K562 (cell line): ENCODE data around the gene LMTK2. TPM values are rescaled to one million over a fixed set of nuclear protein-coding genes. Genes with fewer than 3 reads are reported as not detected.

Experiments
- ATAC-seq: fragments of 200-7000 bp; cut with Tn5 transposase; 3 replicates; pipeline ENCODE4 v1.9.1; 2020; ENCODE audit warnings: moderate library complexity
- BruUV-seq: library from RNA; stranded (reverse); fragments of 400-500 nt; replicated peaks from 2 replicates; lab custom pipeline; 2021; lab: Mats Ljungman, UMichigan
- CTCF ChIA-PET: fragments of 300-600 bp; formaldehyde crosslinking; extraction: SDS; loops from one replicate; lab custom pipeline; 2021; ENCODE audit warnings: low intra/inter-chr PET ratio; lab: Yijun Ruan, JAX
- POLR2A ChIA-PET: fragments of 300-600, 350-650 bp; sonication (Branson Sonifier 250); formaldehyde crosslinking; extraction: SDS; loops from one replicate; lab custom pipeline; 2021; ENCODE audit warnings: antibody characterized with exemption, inconsistent platforms; lab: Yijun Ruan, JAX
- DNase-seq, 4 experiments: peaks; one replicate each; pipeline versions ENCODE4 v3.0.0 to v3.0.0-alpha.2; 2011 to 2018; ENCODE audit warnings: low spot score in 3 of 4, mixed read lengths in 3 of 4; ENCODE audit errors: extremely low read depth in 1 of 4
- FAIRE-seq: peaks from 2 replicates; lab custom pipeline; 2011; peaks lifted over from hg19 to GRCh38; lab: Jason Lieb, UNC
- H2AFZ ChIP-seq: 2 replicates; pipeline ENCODE4 v1.6.0; 2011; ENCODE audit warnings: low read depth, low read length, control low read depth, inconsistent platforms
- H3K27ac ChIP-seq: fragments of 200-600 bp; 3 replicates; pipeline ENCODE4 v1.8.0; 2011; ENCODE audit warnings: low read depth, mild to moderate bottlenecking, control low read depth, inconsistent platforms, low read length, moderate library complexity, mixed read lengths; ENCODE audit errors: extremely low read depth
- H3K27me3 ChIP-seq, 2 experiments: fragments of 300-600 bp in 1 of 2; 2 replicates in 1 of 2; 3 replicates in 1 of 2; pipeline versions ENCODE4 v1.6.0 to v1.8.0; 2011; ENCODE audit warnings: inconsistent platforms in 2 of 2, low read length in 2 of 2, mild to moderate bottlenecking in 1 of 2, mixed read lengths in 1 of 2, moderate library complexity in 1 of 2; ENCODE audit not compliant: control insufficient read depth in 2 of 2, insufficient read depth in 2 of 2
- H3K36me3 ChIP-seq: fragments of 300-600 bp; 3 replicates; pipeline ENCODE4 v1.8.0; 2011; ENCODE audit warnings: mild to moderate bottlenecking, low read length, inconsistent platforms; ENCODE audit not compliant: control insufficient read depth, insufficient read depth
- H3K4me1 ChIP-seq, 2 experiments: fragments of 200-600 bp in 1 of 2; replicated peaks in 1 of 2; 2 replicates in 1 of 2; 3 replicates in 1 of 2; pipeline versions ENCODE4 v1.5.1 to v1.8.0; 2011; ENCODE audit warnings: inconsistent platforms in 2 of 2, low read length in 2 of 2, mild to moderate bottlenecking in 1 of 2, mixed read lengths in 1 of 2, moderate library complexity in 1 of 2; ENCODE audit not compliant: control insufficient read depth in 2 of 2, insufficient read depth in 2 of 2
- H3K4me2 ChIP-seq: 2 replicates; pipeline ENCODE4 v1.6.1; 2011; ENCODE audit warnings: low read length, control low read depth, inconsistent platforms, mixed read lengths; ENCODE audit not compliant: insufficient read depth
- H3K4me3 ChIP-seq: fragments of 200-600 bp; sonication (generic), shearing (Covaris generic); 2 replicates; pipeline ENCODE4 v1.5.1; 2016; ENCODE audit warnings: control low read depth, inconsistent platforms
- H3K79me2 ChIP-seq: fragments of 200-600 bp; 3 replicates; pipeline ENCODE4 v1.8.0; 2011; ENCODE audit warnings: low read length, inconsistent platforms; ENCODE audit not compliant: control insufficient read depth, insufficient read depth
- H3K9ac ChIP-seq, 2 experiments: 2 replicates each; pipeline versions ENCODE4 v1.6.0 to v1.6.1; 2011; ENCODE audit warnings: low read depth in 2 of 2, low read length in 2 of 2, control low read depth in 1 of 2, inconsistent platforms in 1 of 2, mild to moderate bottlenecking in 1 of 2, mixed read lengths in 1 of 2; ENCODE audit not compliant: insufficient read depth in 1 of 2
- H3K9me1 ChIP-seq: one replicate; pipeline ENCODE4 v1.6.0; 2011; ENCODE audit warnings: inconsistent platforms, mild to moderate bottlenecking, low read length, moderate library complexity; ENCODE audit not compliant: control insufficient read depth, insufficient read depth
- H3K9me3 ChIP-seq: replicated peaks from 2 replicates; pipeline ENCODE4 v1.5.1; 2011; ENCODE audit warnings: low read depth, low read length, inconsistent platforms; ENCODE audit not compliant: control insufficient read depth, insufficient read depth
- H4K20me1 ChIP-seq: replicated peaks from 2 replicates; pipeline ENCODE4 v1.6.1; 2011; ENCODE audit warnings: low read length, inconsistent platforms, mixed read lengths; ENCODE audit not compliant: control insufficient read depth, insufficient read depth
- CREB1 ChIP-seq, 2 experiments: sonication (generic) in 1 of 2; formaldehyde crosslinking in 1 of 2; IDR thresholded peaks; 2 replicates each; pipeline versions ENCODE4 v1.6.1 to v1.8.0; 2012 to 2022; ENCODE audit warnings: inconsistent platforms in 1 of 2, mild to moderate bottlenecking in 1 of 2, missing genetic modification reagents in 1 of 2, moderate library complexity in 1 of 2
- KLF6 ChIP-seq: fragments of 250-450 bp; sonication (Bioruptor Pico); IDR thresholded peaks from 2 replicates; pipeline ENCODE4 v1.4.0; 2020; ENCODE audit warnings: mild to moderate bottlenecking, moderate library complexity, borderline replicate concordance
- POU5F1 ChIP-seq: fragments of 150-350 bp; IDR thresholded peaks from 2 replicates; pipeline ENCODE4 v1.6.1; 2014; ENCODE audit warnings: borderline replicate concordance, low read length, low read depth, mild to moderate bottlenecking; ENCODE audit not compliant: partially characterized antibody
- RNF2 ChIP-seq: sonication (generic); IDR thresholded peaks from 2 replicates; pipeline ENCODE4 v1.6.1; 2016
- TFAM ChIP-seq: fragments of 250-450 bp; sonication (Bioruptor Pico); conservative IDR thresholded peaks from 2 replicates; pipeline ENCODE4 v1.5.0; 2021; ENCODE audit warnings: mild to moderate bottlenecking, moderate library complexity
- TGIF2 ChIP-seq: sonication (generic); formaldehyde crosslinking; IDR thresholded peaks from 2 replicates; pipeline ENCODE4 v1.8.1; 2022; ENCODE audit warnings: mild to moderate bottlenecking, missing genetic modification reagents, moderate library complexity
- ZFP1 ChIP-seq: fragments of 450-650 bp; formaldehyde crosslinking; IDR thresholded peaks from 2 replicates; pipeline ENCODE4 v1.4.0; 2020; ENCODE audit warnings: mild to moderate bottlenecking, mixed read lengths
- ZNF324 ChIP-seq: fragments of 250-450 bp; sonication (Bioruptor Pico); IDR thresholded peaks from 2 replicates; pipeline ENCODE4 v1.4.0; 2020; ENCODE audit warnings: mild to moderate bottlenecking
- ZNF445 ChIP-seq: fragments of 250-450 bp; sonication (Bioruptor Pico); IDR thresholded peaks from 2 replicates; pipeline ENCODE4 v1.4.0; 2020; ENCODE audit warnings: low read depth, mild to moderate bottlenecking, moderate library complexity
- ZNF79 ChIP-seq: fragments of 250-450 bp; sonication (Bioruptor Pico); IDR thresholded peaks from 2 replicates; pipeline ENCODE4 v1.4.0; 2020; ENCODE audit warnings: low read depth, mild to moderate bottlenecking, moderate library complexity
- WGBS: fragments of 100-300 bp; shearing (Covaris generic); methylation state at CpG from one replicate; pipeline ENCODE4 v1.1.6; 2016; ENCODE audit warnings: low coverage, mixed read lengths; ENCODE audit not compliant: insufficient coverage; ENCODE audit errors: missing lambda C conversion rate; 5-methylcytosine and 5-hydroxymethylcytosine counted together
- in situ Hi-C: fragments of 300-500 bp; cut with MboI; formaldehyde crosslinking; loops from 4 replicates; pipeline ENCODE4 v1.15.0; 2018; ENCODE audit warnings: inconsistent platforms, mixed read lengths
- intact Hi-C: fragments of 100-400 bp; cut with micrococcal nuclease; formaldehyde crosslinking; loops from 2 replicates; pipeline ENCODE4 v1.14.2; 2022
- polyA plus RNA-seq, 8 experiments: library from polyadenylated mRNA; depleted of rRNA in 4 of 8; stranded (reverse) in 5 of 8; unstranded in 3 of 8; fragments of >200 nt; fragmentation: Nextera tagmentation in 2 of 8; fragmentation: Illumina TruSeq in 1 of 8; extraction: Ambion mirVana in 2 of 8; extraction: Trizol in 1 of 8; gene quantifications; 2 replicates each; pipeline versions ENCODE4 v1.2.1 to v1.2.3, GENCODE V29; 2011 to 2014; ENCODE audit warnings: inconsistent platforms in 1 of 8, missing spikeins in 1 of 8
- total RNA-seq, 7 experiments: library from RNA; depleted of rRNA in 6 of 7; stranded (reverse); fragments of >200 nt in 6 of 7; fragmentation: Illumina TruSeq in 2 of 7; extraction: Trizol in 2 of 7; gene quantifications; 2 replicates each; pipeline versions ENCODE4 v1.2.1 to v1.2.3, GENCODE V29; 2011 to 2021; ENCODE audit warnings: low replicate concordance in 1 of 7
- TF ChIP-seq, protein P1 (sequence below): sonication (generic); formaldehyde crosslinking; IDR thresholded peaks from 2 replicates; pipeline ENCODE4 v1.8.0; 2023; ENCODE audit warnings: missing genetic modification reagents, mild to moderate bottlenecking, borderline replicate concordance
- TF ChIP-seq, protein P2 (sequence below): fragments of 450-650 bp; IDR thresholded peaks from 2 replicates; pipeline ENCODE4 v1.6.1; 2018; ENCODE audit warnings: mild to moderate bottlenecking, low read depth; ENCODE audit not compliant: partially characterized antibody

Gene LMTK2
- total and polyA plus RNA-seq, 9 of the 15 experiments (the other 6 are each of a cell fraction or from before 2014, with no cell fraction given), result 0.78 to 16.4 (median 6.3) TPM

DNA sequence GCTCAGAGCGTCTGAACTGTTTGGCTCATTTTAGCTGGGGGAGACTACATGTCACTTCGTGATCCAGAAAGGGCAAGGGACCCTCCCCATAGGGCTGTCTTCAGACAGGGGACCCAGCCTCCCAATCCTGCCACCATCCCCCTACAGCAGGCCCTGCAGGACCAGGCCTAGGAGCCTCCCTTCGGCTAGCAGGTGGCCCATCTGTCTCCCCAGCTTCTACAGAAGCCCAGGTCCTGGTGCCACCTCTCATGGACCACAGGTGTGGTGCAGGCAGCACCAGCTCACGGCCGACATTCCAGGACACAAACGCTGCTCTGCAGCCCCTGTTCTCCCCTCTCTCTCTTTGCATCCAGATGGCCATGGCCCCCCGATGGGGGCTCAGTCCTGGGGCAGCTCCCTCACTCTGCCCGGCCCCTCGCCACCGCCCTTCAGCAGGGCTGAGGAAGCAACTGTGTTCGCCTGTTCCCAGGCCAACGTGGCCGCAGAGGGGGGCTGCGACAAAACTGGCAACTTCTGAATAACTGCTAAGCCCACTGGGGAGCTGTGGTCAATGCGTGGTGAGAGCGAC lies 135.1 kb downstream of the LMTK2 start (continued):
- TF ChIP-seq, protein P1, sequence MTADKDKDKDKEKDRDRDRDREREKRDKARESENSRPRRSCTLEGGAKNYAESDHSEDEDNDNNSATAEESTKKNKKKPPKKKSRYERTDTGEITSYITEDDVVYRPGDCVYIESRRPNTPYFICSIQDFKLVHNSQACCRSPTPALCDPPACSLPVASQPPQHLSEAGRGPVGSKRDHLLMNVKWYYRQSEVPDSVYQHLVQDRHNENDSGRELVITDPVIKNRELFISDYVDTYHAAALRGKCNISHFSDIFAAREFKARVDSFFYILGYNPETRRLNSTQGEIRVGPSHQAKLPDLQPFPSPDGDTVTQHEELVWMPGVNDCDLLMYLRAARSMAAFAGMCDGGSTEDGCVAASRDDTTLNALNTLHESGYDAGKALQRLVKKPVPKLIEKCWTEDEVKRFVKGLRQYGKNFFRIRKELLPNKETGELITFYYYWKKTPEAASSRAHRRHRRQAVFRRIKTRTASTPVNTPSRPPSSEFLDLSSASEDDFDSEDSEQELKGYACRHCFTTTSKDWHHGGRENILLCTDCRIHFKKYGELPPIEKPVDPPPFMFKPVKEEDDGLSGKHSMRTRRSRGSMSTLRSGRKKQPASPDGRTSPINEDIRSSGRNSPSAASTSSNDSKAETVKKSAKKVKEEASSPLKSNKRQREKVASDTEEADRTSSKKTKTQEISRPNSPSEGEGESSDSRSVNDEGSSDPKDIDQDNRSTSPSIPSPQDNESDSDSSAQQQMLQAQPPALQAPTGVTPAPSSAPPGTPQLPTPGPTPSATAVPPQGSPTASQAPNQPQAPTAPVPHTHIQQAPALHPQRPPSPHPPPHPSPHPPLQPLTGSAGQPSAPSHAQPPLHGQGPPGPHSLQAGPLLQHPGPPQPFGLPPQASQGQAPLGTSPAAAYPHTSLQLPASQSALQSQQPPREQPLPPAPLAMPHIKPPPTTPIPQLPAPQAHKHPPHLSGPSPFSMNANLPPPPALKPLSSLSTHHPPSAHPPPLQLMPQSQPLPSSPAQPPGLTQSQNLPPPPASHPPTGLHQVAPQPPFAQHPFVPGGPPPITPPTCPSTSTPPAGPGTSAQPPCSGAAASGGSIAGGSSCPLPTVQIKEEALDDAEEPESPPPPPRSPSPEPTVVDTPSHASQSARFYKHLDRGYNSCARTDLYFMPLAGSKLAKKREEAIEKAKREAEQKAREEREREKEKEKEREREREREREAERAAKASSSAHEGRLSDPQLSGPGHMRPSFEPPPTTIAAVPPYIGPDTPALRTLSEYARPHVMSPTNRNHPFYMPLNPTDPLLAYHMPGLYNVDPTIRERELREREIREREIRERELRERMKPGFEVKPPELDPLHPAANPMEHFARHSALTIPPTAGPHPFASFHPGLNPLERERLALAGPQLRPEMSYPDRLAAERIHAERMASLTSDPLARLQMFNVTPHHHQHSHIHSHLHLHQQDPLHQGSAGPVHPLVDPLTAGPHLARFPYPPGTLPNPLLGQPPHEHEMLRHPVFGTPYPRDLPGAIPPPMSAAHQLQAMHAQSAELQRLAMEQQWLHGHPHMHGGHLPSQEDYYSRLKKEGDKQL (CRISPR knock-in tag), result no peak
- TF ChIP-seq ZNF445, result no peak
- TF ChIP-seq, all 486 proteins: peak for 0

DNA sequence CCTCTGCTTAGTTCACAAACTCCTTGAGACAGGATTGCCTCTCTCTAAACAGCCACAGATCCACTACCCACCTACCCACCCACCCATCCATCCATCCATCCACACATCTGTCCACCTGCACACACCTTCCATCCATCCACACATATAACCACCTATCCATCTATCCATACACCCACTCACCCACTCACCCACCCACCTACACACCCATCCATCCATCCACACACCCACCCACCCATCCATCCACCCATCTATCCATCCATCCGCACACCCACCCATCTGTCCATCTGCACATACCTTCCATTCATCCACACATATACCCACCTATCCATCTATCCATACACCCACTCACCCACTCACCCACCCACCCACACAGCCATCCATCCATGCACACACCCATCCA lies 135.7 kb downstream of the LMTK2 start:
- CTCF ChIA-PET, result no interaction called here
- Histone ChIP-seq H4K20me1 (no peaks in the 10 kb centered on the region), H2AFZ (no peak overlapping the region), H3K4me1 (peaks cover 0 to 14% of the 10 kb centered on the region in 2 experiments; a peak in 2 of 5 replicates), H3K9ac (no peak overlapping the region), H3K9me1 (no peaks in the 10 kb centered on the region), H3K36me3 (no peaks in the 10 kb centered on the region), H3K79me2 (no peaks in the 10 kb centered on the region), H3K4me3 (no peak overlapping the region), H3K27ac (no peak overlapping the region)
- ATAC-seq (no peak), FAIRE-seq (no peak), DNase-seq (no peak)
- intact Hi-C loops, result loop anchor here (5.0 kb wide), 1 partner anchor 75 kb away; no protein-coding TSS in a partner anchor
- no CpG with 5 or more reads among the region's 1 CpG for WGBS
- TF ChIP-seq KLF6 (no peak), ZNF79 (CRISPR knock-in tag) (no peak), RNF2 (no peak), TFAM (no peak), TGIF2 (no peak), ZNF324 (CRISPR knock-in tag) (no peak), POU5F1 (no peak), ZFP1 (no peak), CREB1 (IDR thresholded peaks at IDR 0.05) (no peak), CREB1 (CRISPR knock-in tag; IDR thresholded peaks at IDR 0.05) (no peak)
- TF ChIP-seq, protein P2, sequence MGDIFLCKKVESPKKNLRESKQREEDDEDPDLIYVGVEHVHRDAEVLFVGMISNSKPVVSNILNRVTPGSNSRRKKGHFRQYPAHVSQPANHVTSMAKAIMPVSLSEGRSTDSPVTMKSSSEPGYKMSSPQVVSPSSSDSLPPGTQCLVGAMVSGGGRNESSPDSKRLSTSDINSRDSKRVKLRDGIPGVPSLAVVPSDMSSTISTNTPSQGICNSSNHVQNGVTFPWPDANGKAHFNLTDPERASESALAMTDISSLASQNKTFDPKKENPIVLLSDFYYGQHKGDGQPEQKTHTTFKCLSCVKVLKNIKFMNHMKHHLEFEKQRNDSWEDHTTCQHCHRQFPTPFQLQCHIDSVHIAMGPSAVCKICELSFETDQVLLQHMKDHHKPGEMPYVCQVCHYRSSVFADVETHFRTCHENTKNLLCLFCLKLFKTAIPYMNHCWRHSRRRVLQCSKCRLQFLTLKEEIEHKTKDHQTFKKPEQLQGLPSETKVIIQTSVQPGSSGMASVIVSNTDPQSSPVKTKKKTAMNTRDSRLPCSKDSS, result no peak
- TF ChIP-seq, all 486 proteins: peak for 0
- Histone ChIP-seq H3K27me3 (no peaks in the 10 kb centered on the region), H3K9me3 (no peaks in the 10 kb centered on the region), H3K4me2 (no peak overlapping the region)
- POLR2A ChIA-PET, result no interaction called here
- no TSS peak for BruUV-seq
- in situ Hi-C loops, result no loop called here
